H9 (cell line): Measurements from ENCODE around the gene AQP10. TPM values are rescaled to one million over a fixed set of nuclear protein-coding genes. Genes with fewer than 3 reads are reported as not detected.

Source experiments
- DNase-seq: peaks from one replicate; pipeline ENCODE4 v3.0.0-alpha.2; 2017
- H2AFZ ChIP-seq: one replicate; pipeline ENCODE4 v1.6.1; 2013; ENCODE audit warnings: mild to moderate bottlenecking, low read length, control low read depth, moderate library complexity
- H2AK5ac ChIP-seq: 2 replicates; pipeline ENCODE4 v1.6.1; 2013; ENCODE audit warnings: low read length, control low read depth, mixed read lengths; ENCODE audit not compliant: insufficient read length
- H2BK120ac ChIP-seq: one replicate; pipeline ENCODE4 v1.6.1; 2013; ENCODE audit warnings: low read depth, mild to moderate bottlenecking, low read length, control low read depth, inconsistent platforms; ENCODE audit not compliant: poor library complexity, severe bottlenecking
- H2BK12ac ChIP-seq: 2 replicates; pipeline ENCODE4 v1.6.1; 2013; ENCODE audit warnings: low read length, control low read depth, mixed read lengths, low read depth; ENCODE audit not compliant: insufficient read length
- H2BK15ac ChIP-seq: 2 replicates; pipeline ENCODE4 v1.6.1; 2013; ENCODE audit warnings: low read depth, low read length, control low read depth
- H2BK20ac ChIP-seq: one replicate; pipeline ENCODE4 v1.6.1; 2013; ENCODE audit warnings: low read depth, mild to moderate bottlenecking, low read length, control low read depth, inconsistent platforms; ENCODE audit not compliant: poor library complexity, severe bottlenecking
- H2BK5ac ChIP-seq: 2 replicates; pipeline ENCODE4 v1.6.1; 2013; ENCODE audit warnings: low read length, control low read depth, mixed read lengths; ENCODE audit not compliant: insufficient read length
- H3K14ac ChIP-seq: 2 replicates; pipeline ENCODE4 v1.6.1; 2013; ENCODE audit warnings: low read length, control low read depth; ENCODE audit not compliant: insufficient read depth
- H3K18ac ChIP-seq: 2 replicates; pipeline ENCODE4 v1.6.1; 2013; ENCODE audit warnings: low read depth, mild to moderate bottlenecking, mixed read lengths, low read length, control low read depth; ENCODE audit not compliant: insufficient read length
- H3K23ac ChIP-seq: 2 replicates; pipeline ENCODE4 v1.6.1; 2013; ENCODE audit warnings: low read length, control low read depth, mixed read lengths, low read depth; ENCODE audit not compliant: insufficient read length
- H3K23me2 ChIP-seq: 2 replicates; pipeline ENCODE4 v1.6.1; 2013; ENCODE audit warnings: low read depth, mild to moderate bottlenecking, mixed read lengths, low read length, control low read depth; ENCODE audit not compliant: insufficient read length, poor library complexity, severe bottlenecking
- H3K27ac ChIP-seq: 2 replicates; pipeline ENCODE4 v1.5.1; 2013; ENCODE audit warnings: low read length, control low read depth, mixed read lengths, low read depth; ENCODE audit not compliant: insufficient read length
- H3K27me3 ChIP-seq: 2 replicates; pipeline ENCODE4 v1.6.1; 2013; ENCODE audit warnings: low read length, control low read depth, inconsistent platforms; ENCODE audit not compliant: insufficient read depth
- H3K4ac ChIP-seq: 2 replicates; pipeline ENCODE4 v1.6.1; 2013; ENCODE audit warnings: low read depth, mild to moderate bottlenecking, control low read depth, inconsistent platforms, low read length, moderate library complexity
- H3K4me1 ChIP-seq: 2 replicates; pipeline ENCODE4 v1.6.1; 2013; ENCODE audit warnings: low read length, control low read depth, inconsistent platforms; ENCODE audit not compliant: insufficient read depth
- H3K4me2 ChIP-seq: 2 replicates; pipeline ENCODE4 v1.6.1; 2013; ENCODE audit warnings: low read length, control low read depth, mixed read lengths; ENCODE audit not compliant: insufficient read length, insufficient read depth
- H3K56ac ChIP-seq: 2 replicates; pipeline ENCODE4 v1.6.1; 2013; ENCODE audit warnings: low read depth, mild to moderate bottlenecking, mixed read lengths, low read length, control low read depth; ENCODE audit not compliant: insufficient read length
- H3K79me1 ChIP-seq: 2 replicates; pipeline ENCODE4 v1.6.1; 2013; ENCODE audit warnings: low read depth, mild to moderate bottlenecking, moderate library complexity, low read length, control low read depth, inconsistent platforms; ENCODE audit not compliant: insufficient read depth, poor library complexity, severe bottlenecking
- H3K79me2 ChIP-seq: 2 replicates; pipeline ENCODE4 v1.6.1; 2013; ENCODE audit warnings: low read length, control low read depth, inconsistent platforms; ENCODE audit not compliant: insufficient read depth
- H3K9ac ChIP-seq: 2 replicates; pipeline ENCODE4 v1.6.1; 2013; ENCODE audit warnings: low read length, control low read depth, mixed read lengths; ENCODE audit not compliant: insufficient read length; ENCODE audit errors: extremely low read depth
- H3K9me3 ChIP-seq: one replicate; pipeline ENCODE4 v1.6.1; 2013; ENCODE audit warnings: low read depth, low read length, inconsistent platforms; ENCODE audit not compliant: control insufficient read depth
- H3T11ph ChIP-seq: one replicate; pipeline ENCODE4 v1.6.1; 2013; ENCODE audit warnings: mild to moderate bottlenecking, low read length, control low read depth, inconsistent platforms
- H4K20me1 ChIP-seq: one replicate; pipeline ENCODE4 v1.6.1; 2013; ENCODE audit not compliant: control insufficient read depth, insufficient read length, insufficient read depth
- H4K5ac ChIP-seq: 2 replicates; pipeline ENCODE4 v1.6.1; 2013; ENCODE audit warnings: low read depth, mild to moderate bottlenecking, mixed read lengths, low read length, control low read depth; ENCODE audit not compliant: insufficient read length
- H4K8ac ChIP-seq: replicated peaks from 2 replicates; pipeline ENCODE4 v1.6.1; 2013; ENCODE audit warnings: low read length, control low read depth, mixed read lengths, low read depth; ENCODE audit not compliant: insufficient read length
- H4K91ac ChIP-seq: 2 replicates; pipeline ENCODE4 v1.6.1; 2013; ENCODE audit warnings: low read depth, mild to moderate bottlenecking, moderate library complexity, mixed read lengths, low read length, control low read depth; ENCODE audit not compliant: insufficient read length
- H3K27ac Mint-ChIP-seq, 3 experiments: 2 replicates in 2 of 3; 3 replicates in 1 of 3; pipeline ENCODE4 v1.8.0; 2020 to 2021; ENCODE audit warnings: mixed read lengths in 3 of 3, mild to moderate bottlenecking in 1 of 3, moderate library complexity in 1 of 3
- H3K27me3 Mint-ChIP-seq: 2 replicates; pipeline ENCODE4 v1.8.0; 2021; ENCODE audit warnings: low read depth, mild to moderate bottlenecking, moderate library complexity, mixed read lengths
- H3K36me3 Mint-ChIP-seq, 3 experiments: 2 replicates in 2 of 3; 3 replicates in 1 of 3; pipeline ENCODE4 v1.8.0; 2020 to 2021; ENCODE audit warnings: low read depth in 3 of 3, mixed read lengths in 3 of 3; ENCODE audit not compliant: insufficient read depth in 1 of 3
- H3K4me1 Mint-ChIP-seq, 2 experiments: 2 replicates each; pipeline ENCODE4 v1.8.0; 2020; ENCODE audit warnings: mixed read lengths in 2 of 2
- H3K4me3 Mint-ChIP-seq, 2 experiments: 2 replicates in 1 of 2; 3 replicates in 1 of 2; pipeline ENCODE4 v1.8.0; 2020 to 2021; ENCODE audit warnings: mild to moderate bottlenecking in 2 of 2, mixed read lengths in 2 of 2, moderate library complexity in 1 of 2
- H3K9me3 Mint-ChIP-seq, 2 experiments: 2 replicates in 1 of 2; 3 replicates in 1 of 2; pipeline ENCODE4 v1.8.0; 2020; ENCODE audit warnings: mild to moderate bottlenecking in 2 of 2, mixed read lengths in 2 of 2, moderate library complexity in 1 of 2
- WGBS: extraction: QIAGEN DNeasy Blood & Tissue Kit; methylation state at CpG from one replicate; pipeline ENCODE4 v1.1.7; 2013; ENCODE audit warnings: missing lambda C conversion rate, low lambda C conversion rate, mixed read lengths; ENCODE audit not compliant: insufficient read length; ENCODE audit errors: extremely low coverage; 5-methylcytosine and 5-hydroxymethylcytosine counted together
- total RNA-seq: library from RNA; stranded (reverse); gene quantifications from 2 replicates; pipeline ENCODE4 v1.2.1, GENCODE V29; 2021
- TF ChIP-seq, protein P1 (sequence below): fragments of 200-600 bp; sonication (generic); conservative IDR thresholded peaks from 3 replicates; pipeline ENCODE4 v1.8.0; 2021; ENCODE audit warnings: antibody characterized with exemption, mild to moderate bottlenecking

Gene AQP10
- total RNA-seq, 1 experiment from 2014 or later, result not detected

DNA sequence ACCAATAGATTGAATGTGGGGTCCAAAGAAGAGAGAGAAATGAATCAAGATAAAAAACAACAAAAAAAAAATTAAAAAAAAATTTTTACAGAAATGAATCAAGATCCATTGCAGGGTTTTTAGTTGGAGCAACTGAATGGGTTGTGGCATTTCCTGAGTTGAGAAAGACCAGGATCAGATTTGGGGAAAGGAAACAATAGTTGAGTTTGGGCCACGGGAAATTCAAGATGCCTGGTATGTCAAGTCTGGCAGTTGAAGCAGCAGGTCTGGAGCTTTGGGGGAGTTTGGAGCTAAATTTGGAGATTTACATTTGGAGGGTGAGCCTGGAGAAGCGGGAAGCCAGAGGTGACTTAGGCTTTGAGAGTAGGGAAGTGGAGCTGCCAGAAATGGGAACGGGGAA lies 27.1 kb downstream of the AQP10 start:
- Histone ChIP-seq H3K18ac (no peak overlapping the region), H2BK12ac (no peak overlapping the region), H2BK15ac (no peak overlapping the region), H2AFZ (no peak overlapping the region), H3K23me2 (peaks cover 9% of the 10 kb centered on the region), H2BK120ac (no peak overlapping the region), H3K4ac (no peak overlapping the region), H3K4me1 (no peaks in the 10 kb centered on the region), H4K91ac (no peak overlapping the region), H3K27me3 (no peaks in the 10 kb centered on the region), H2BK20ac (no peak overlapping the region), H3T11ph (no peak overlapping the region), H3K14ac (no peak overlapping the region), H3K56ac (no peak overlapping the region), H4K5ac (no peak overlapping the region), H3K23ac (no peak overlapping the region), H2AK5ac (no peak overlapping the region), H3K4me2 (no peak overlapping the region), H4K8ac (no peak overlapping the region), H3K79me2 (no peaks in the 10 kb centered on the region), H3K79me1 (no peaks in the 10 kb centered on the region), H4K20me1 (no peaks in the 10 kb centered on the region), H3K9me3 (no peaks in the 10 kb centered on the region), H2BK5ac (no peak overlapping the region), H3K9ac (no peak overlapping the region), H3K27ac (no peak overlapping the region)
- peaks cover 8% of the 10 kb centered on the region for H3K27me3 Mint-ChIP-seq
- no peaks in the 10 kb centered on the region; a peak in 1 of 5 replicates for H3K9me3 Mint-ChIP-seq
- WGBS, result no CpG with 5 or more reads among the region's 3 CpGs
- H3K36me3 Mint-ChIP-seq, result peaks cover 41 to 65% (median 61%) of the 10 kb centered on the region in 3 experiments
- peak overlapping the region in 1 of 3 experiments; percentile 52; a peak in 4 of 7 replicates for H3K27ac Mint-ChIP-seq
- H3K4me1 Mint-ChIP-seq, result peaks cover 17 to 21% of the 10 kb centered on the region in 2 experiments
- H3K4me3 Mint-ChIP-seq, result no peak overlapping the region
- DNase-seq, result no peak
- TF ChIP-seq, protein P1, sequence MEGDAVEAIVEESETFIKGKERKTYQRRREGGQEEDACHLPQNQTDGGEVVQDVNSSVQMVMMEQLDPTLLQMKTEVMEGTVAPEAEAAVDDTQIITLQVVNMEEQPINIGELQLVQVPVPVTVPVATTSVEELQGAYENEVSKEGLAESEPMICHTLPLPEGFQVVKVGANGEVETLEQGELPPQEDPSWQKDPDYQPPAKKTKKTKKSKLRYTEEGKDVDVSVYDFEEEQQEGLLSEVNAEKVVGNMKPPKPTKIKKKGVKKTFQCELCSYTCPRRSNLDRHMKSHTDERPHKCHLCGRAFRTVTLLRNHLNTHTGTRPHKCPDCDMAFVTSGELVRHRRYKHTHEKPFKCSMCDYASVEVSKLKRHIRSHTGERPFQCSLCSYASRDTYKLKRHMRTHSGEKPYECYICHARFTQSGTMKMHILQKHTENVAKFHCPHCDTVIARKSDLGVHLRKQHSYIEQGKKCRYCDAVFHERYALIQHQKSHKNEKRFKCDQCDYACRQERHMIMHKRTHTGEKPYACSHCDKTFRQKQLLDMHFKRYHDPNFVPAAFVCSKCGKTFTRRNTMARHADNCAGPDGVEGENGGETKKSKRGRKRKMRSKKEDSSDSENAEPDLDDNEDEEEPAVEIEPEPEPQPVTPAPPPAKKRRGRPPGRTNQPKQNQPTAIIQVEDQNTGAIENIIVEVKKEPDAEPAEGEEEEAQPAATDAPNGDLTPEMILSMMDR, result no peak
